ENCODE results near the gene EIF5A.

DNA sequence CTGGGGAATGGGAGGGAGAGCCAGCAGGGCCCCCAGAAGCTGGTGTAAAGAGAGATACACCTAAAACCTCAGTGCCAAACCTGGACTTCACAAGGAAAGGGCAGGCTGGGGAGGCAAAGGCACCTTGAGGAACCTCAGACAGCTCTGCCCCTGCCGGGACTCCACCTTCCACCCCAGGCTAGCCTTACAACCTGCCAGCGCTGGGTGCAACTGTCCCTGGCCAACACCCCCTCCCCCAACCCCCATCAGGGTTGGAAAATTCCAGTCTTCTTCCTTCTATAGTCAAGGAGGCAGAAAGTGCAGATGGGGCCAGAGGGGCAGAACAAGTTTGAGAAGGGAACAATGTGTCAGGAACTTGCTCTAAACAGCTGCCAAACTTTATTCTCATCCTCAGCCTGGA, 15.2 kb upstream of the EIF5A start:
- TF ChIP-seq POLR2A (IDR thresholded peaks at IDR 0.05) = no peak
- TF ChIP-seq, protein P1, sequence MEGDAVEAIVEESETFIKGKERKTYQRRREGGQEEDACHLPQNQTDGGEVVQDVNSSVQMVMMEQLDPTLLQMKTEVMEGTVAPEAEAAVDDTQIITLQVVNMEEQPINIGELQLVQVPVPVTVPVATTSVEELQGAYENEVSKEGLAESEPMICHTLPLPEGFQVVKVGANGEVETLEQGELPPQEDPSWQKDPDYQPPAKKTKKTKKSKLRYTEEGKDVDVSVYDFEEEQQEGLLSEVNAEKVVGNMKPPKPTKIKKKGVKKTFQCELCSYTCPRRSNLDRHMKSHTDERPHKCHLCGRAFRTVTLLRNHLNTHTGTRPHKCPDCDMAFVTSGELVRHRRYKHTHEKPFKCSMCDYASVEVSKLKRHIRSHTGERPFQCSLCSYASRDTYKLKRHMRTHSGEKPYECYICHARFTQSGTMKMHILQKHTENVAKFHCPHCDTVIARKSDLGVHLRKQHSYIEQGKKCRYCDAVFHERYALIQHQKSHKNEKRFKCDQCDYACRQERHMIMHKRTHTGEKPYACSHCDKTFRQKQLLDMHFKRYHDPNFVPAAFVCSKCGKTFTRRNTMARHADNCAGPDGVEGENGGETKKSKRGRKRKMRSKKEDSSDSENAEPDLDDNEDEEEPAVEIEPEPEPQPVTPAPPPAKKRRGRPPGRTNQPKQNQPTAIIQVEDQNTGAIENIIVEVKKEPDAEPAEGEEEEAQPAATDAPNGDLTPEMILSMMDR (IDR thresholded peaks at IDR 0.05) = no peak

All from Peyer's patch (tissue), 4 donors.